Adrenal gland (tissue), 12 donors: ENCODE results near the gene GALNT12. TPM values are rescaled to one million over a fixed set of nuclear protein-coding genes. Genes with fewer than 3 reads are reported as not detected.

Experiments used
- DNase-seq, 7 donors: peaks; one replicate each; pipeline ENCODE4 v3.0.0-alpha.2; 2019 to 2020
- H3K27ac ChIP-seq, 5 donors: fragments of 200-600 bp; sonication (generic) in 4 of 5; 1 replicate in 3 of 5; 2 replicates in 2 of 5; pipeline versions ENCODE4 v1.5.1 to v1.8.0; 2016 to 2020; ENCODE audit warnings: mild to moderate bottlenecking in 1 of 5
- H3K27me3 ChIP-seq: fragments of 200-600 bp; 2 replicates; pipeline ENCODE4 v1.8.0; 2021
- H3K36me3 ChIP-seq, 2 donors: fragments of 200-600 bp; replicated peaks in 1 of 2; 1 replicate in 1 of 2; 2 replicates in 1 of 2; pipeline versions ENCODE4 v1.5.1 to v1.8.0; 2018 to 2022
- H3K4me1 ChIP-seq, 2 donors: fragments of 200-600 bp; replicated peaks in 1 of 2; 1 replicate in 1 of 2; 2 replicates in 1 of 2; pipeline versions ENCODE4 v1.5.1 to v1.8.0; 2018 to 2021
- H3K4me3 ChIP-seq, 4 donors: fragments of 200-600 bp; sonication (generic) in 3 of 4; one replicate each; pipeline ENCODE4 v1.5.1; 2016 to 2018
- H3K9me3 ChIP-seq, 3 donors: fragments of 200-600 bp; sonication (generic) in 1 of 3; replicated peaks in 1 of 3; 1 replicate in 2 of 3; 2 replicates in 1 of 3; pipeline versions ENCODE4 v1.5.1 to v1.8.0; 2016 to 2021
- CTCF ChIP-seq, 6 experiments: fragments of 450-650 bp in 4 of 6; fragments of 200-600 bp in 2 of 6; sonication (generic) in 1 of 6; IDR thresholded peaks; 1 replicate in 5 of 6; 2 replicates in 1 of 6; pipeline versions ENCODE4 v1.5.1 to v1.8.0; 2016 to 2021; ENCODE audit warnings: antibody characterized with exemption in 6 of 6, mild to moderate bottlenecking in 2 of 6, moderate library complexity in 1 of 6
- POLR2A ChIP-seq, 2 donors: fragments of 450-650 bp; IDR thresholded peaks; one replicate each; pipeline ENCODE4 v1.6.1; 2017; ENCODE audit warnings: antibody characterized with exemption in 2 of 2, mild to moderate bottlenecking in 2 of 2, moderate library complexity in 1 of 2
- WGBS, 4 donors: extraction: QIAGEN DNeasy Blood & Tissue Kit in 2 of 4; methylation state at CpG; one replicate each; pipeline versions ENCODE4 v1.1.5 to v1.1.7; 2013 to 2017; 5-methylcytosine and 5-hydroxymethylcytosine counted together
- intact Hi-C, 2 donors: fragments of 100-400 bp; cut with DNase I; formaldehyde crosslinking; loops; one replicate each; pipeline versions ENCODE4 v1.14.1 to v1.15.0; 2022 to 2023
- polyA plus RNA-seq, 3 donors: library from polyadenylated mRNA; stranded (reverse); fragments of 200-250 nt in 2 of 3; fragments of 350-450 nt in 1 of 3; fragmentation: Illumina TruSeq in 1 of 3; extraction: RNeasy Lipid Tissue Mini Kit (QIAGEN cat#74804) in 1 of 3; gene quantifications; one replicate each; pipeline ENCODE4 v1.2.3, GENCODE V29; 2013 to 2014
- total RNA-seq, 9 donors: library from RNA; depleted of rRNA in 4 of 9; stranded (reverse); fragments of >200 nt in 4 of 9; fragments of 120-200 nt in 1 of 9; fragmentation: NEBNext Ultra II Directional in 1 of 9; extraction: Animal tissue kit (Norgen Biotek cat#: 25700) in 1 of 9; gene quantifications; one replicate each; pipeline versions ENCODE4 v1.1.0 to v1.2.4, GENCODE V29; 2013 to 2023
- donor health status: healthy with polysubstance abuse.
- donor health status: Bipolar disorder and iron deficiency.
- donor health status: DM: yes; HTN: yes; CAD: no.
- donor health status: DM: no; HTN: no; CAD: no.
- donor health status: DM: no; HTN: no; CAD: no.
- donor health status: DM: yes; HTN: yes; CAD: no.

Gene GALNT12
- total and polyA plus RNA-seq, 12 donors, result 1.1 to 20.6 (median 4.2) TPM

GRCh38 chr9:98848450-98849149 lies 41.1 kb downstream of the GALNT12 start:
- Histone ChIP-seq H3K27me3 (no peaks in the 10 kb centered on the region), H3K27ac (peak overlapping the region in 3 of 5 donors; percentile 3 to 46 (median 45)), H3K4me1 (peaks cover 0 to 13% of the 10 kb centered on the region in 2 donors), H3K9me3 (no peaks in the 10 kb centered on the region), H3K36me3 (no peaks in the 10 kb centered on the region), H3K4me3 (peak overlapping the region in 2 of 4 donors; percentile 9 to 44)
- WGBS, 4 donors, result 7 to 12% (median 10%) methylated on average over 16 of the region's 16 CpGs
- intact Hi-C loops, result no loop called here
- TF ChIP-seq CTCF (IDR thresholded peaks at IDR 0.05), result peak; percentile 83 to 93 (median 91)
- TF ChIP-seq POLR2A (IDR thresholded peaks at IDR 0.05), result peak in 1 of 2 donors; percentile 22
- peak; percentile 88 to 96 (median 94) for DNase-seq

- intact Hi-C loops, result no loop called here
- DNase-seq, result no peak
- H3K4me1 ChIP-seq, result peaks cover 0 to 13% of the 10 kb centered on the region in 2 donors
- H3K9me3 ChIP-seq, result no peaks in the 10 kb centered on the region
- no peak overlapping the region for H3K27ac ChIP-seq
- no peak overlapping the region for H3K4me3 ChIP-seq
- TF ChIP-seq POLR2A (IDR thresholded peaks at IDR 0.05), result no peak
- TF ChIP-seq CTCF (IDR thresholded peaks at IDR 0.05), result no peak
- WGBS, 4 donors, result 90 to 98% (median 94%) methylated on average over 4 of the region's 4 CpGs
- H3K27me3 ChIP-seq, result no peaks in the 10 kb centered on the region
- H3K36me3 ChIP-seq, result no peaks in the 10 kb centered on the region
These were observed 42.1 kb downstream of the GALNT12 start for GRCh38 chr9:98849563-98849962.

- no peaks in the 10 kb centered on the region for H3K9me3 ChIP-seq
- 84 to 92% (median 90%) methylated on average over 8 to 11 of the region's 11 CpGs for WGBS, 4 donors
- peaks cover 0 to 13% of the 10 kb centered on the region in 2 donors for H3K4me1 ChIP-seq
- TF ChIP-seq POLR2A (IDR thresholded peaks at IDR 0.05), result no peak
- no peak for TF ChIP-seq CTCF (IDR thresholded peaks at IDR 0.05)
- no peaks in the 10 kb centered on the region for H3K27me3 ChIP-seq
- no peak overlapping the region for H3K4me3 ChIP-seq
- intact Hi-C loops, result loop anchor here (5.0 to 10.0 kb wide), 3 partner anchors 151 to 294 kb away; no protein-coding TSS in a partner anchor
- no peak for DNase-seq
- no peak overlapping the region for H3K27ac ChIP-seq
- H3K36me3 ChIP-seq, result no peaks in the 10 kb centered on the region
These were observed 43.6 kb downstream of the GALNT12 start for GRCh38 chr9:98850851-98851729.
